Activated CD8-positive, alpha-beta memory T cell treated with anti-CD3 and anti-CD28 coated beads, Interleukin-2, amount 50 U/mL, for 1 hour (primary cell): ENCODE results near the gene PDE3A.

Experiments used
- DNase-seq: peaks from one replicate; pipeline ENCODE4 v3.0.0-alpha.2; 2020; ENCODE audit errors: extremely low read depth

The PDE3A gene

DNA sequence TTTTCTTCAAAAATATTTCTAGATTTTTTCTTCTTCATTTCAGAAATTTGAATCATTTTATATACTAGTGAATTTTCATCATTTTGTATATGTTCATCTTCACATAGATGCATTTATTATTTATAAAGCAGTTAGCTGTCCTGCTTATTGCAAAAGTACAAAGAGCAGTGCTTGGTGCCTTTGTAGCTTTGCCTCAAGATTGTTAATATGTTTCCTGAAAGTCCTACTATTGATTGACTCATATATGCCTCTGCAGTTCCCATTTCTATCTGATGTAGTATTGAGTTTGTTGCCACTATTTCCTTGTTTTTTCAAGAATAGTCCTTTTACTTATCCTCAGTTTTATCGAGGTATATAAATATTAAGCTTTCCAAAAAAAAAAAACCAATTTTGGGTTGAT lies 89.7 kb downstream of the PDE3A start:
- DNase-seq = no peak

DNA sequence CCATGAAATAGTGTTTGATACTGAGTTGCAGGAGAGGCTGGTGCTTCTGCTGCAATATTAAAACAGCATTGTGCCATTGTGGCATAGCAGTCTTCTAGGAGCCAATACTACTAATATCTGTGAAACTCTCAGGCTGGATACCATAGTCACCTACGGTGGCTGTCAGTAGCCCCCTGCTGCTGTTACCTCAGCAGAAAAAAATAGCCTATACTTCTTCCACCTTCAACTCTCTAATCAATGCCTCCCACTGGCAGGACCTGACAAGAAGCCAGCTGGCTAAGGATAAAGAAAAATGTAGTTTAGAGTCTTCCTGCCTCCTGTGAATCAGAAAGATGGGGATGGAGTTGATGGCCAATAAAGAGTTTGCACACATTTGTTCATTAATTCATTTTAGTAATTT lies 91.6 kb downstream of the PDE3A start:
- DNase-seq = no peak

DNA sequence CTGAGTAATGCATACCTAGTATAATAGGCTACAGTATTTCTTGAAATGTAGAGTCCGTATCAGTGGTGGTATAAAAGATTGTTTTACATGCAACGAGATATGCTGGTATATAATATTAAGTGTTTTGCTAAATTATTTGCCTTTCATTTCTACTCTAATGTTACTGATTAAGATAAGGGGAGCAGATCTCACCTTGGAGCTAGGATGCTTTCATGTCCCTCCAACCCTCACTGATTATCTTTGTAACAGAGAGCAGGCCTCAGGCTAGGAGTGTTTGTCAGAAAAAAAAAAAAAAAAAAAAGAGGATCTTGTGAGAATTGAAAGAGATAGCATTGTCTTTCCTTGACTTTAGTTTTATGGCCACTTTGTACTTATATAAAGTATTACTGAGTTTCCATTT lies 92.6 kb downstream of the PDE3A start:
- DNase-seq = no peak

DNA sequence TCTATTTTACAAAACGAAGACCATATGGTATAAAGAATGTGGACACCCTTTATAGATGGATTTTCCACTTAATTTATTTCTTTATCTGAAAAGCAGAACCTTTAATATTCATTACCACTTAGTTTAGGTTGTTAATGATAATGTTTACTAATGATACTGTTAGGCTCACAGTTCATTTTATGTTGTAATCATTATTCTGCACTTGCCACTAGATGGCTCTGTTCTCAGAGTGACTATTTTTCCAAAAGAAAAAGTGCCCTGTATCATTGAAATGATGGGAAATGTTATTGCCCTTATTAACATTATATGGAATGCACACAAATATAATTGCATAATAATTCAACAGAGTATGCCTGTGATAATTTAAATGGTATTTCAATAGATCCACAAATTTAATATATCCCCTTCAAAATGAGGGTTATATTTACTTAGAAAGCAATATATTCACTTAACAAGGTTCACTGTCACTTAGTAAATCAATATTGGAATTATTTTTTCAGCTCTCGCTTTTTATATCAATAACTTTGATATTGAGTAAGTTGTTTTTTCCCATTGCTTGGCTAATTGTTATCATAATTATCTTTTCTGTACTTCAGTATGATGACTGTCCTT lies 95.7 kb downstream of the PDE3A start:
- no peak for DNase-seq

DNA sequence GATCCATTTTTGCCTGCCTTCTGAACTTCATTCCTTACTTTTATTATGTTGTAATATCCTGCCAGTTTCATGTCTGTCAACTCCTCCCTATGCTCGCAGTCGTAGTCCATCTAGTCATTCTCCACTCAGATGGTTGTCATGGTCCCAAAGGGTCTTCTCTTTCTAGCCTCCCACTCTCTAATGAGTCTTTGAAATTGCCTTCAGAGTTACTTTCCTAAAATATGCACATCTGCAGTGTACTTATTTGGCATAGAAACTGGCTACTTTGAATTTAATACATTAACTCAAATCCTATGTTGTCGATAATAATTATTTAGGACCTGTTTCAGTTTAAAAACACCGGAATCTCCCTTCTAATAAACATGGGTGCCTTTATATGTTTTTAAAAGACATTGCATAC lies 101.0 kb downstream of the PDE3A start:
- DNase-seq = no peak

DNA sequence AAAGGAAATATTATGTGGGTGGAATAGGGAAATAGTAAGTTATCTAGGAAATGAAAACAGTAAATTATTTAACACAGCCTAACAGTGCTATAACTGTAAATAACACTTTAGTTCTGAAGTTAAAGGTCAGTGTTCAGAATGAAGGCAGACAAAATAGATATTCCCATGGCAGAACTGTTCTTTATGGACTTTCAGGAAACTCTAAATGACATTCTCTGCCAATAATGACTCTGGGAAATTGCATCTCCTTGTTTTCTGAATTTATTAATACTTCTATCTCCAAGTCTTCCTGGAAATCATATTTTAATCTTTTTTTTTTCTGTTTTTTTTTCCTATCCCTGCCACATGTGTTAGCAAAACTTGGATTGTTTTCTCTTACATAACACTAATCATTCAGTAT lies 101.4 kb downstream of the PDE3A start:
- no peak for DNase-seq

DNA sequence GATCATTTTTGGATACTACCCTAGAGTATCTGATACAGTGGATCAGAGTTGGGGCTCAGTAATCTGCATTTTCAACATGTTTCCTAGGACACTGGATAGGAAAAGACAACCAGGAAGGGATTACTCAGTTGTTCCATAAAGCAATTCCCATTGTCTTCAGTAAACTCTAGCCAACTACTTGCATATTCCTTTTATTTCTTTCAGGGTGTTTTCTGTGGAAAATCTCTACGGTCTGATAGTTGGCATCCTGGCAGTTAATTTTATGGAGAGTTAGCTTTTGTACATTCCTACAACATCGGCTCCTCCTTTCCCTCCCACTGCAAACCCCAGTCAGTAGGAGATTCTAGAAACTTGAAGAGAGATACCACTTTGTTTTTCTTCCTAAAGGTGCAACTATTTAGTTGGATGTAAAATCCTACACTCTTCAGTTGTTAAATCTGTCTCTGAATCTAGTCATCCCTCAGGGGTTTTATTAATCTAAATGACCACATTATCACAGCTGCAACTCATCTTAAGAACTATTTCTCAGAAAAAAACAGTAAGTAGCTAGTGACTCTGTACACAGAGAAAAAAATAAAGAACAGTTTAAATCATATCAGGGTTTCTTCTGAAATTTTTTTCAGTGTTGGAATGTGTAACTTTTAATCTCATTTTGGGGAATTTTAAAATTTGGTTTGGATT lies 103.9 kb downstream of the PDE3A start:
- DNase-seq = no peak

DNA sequence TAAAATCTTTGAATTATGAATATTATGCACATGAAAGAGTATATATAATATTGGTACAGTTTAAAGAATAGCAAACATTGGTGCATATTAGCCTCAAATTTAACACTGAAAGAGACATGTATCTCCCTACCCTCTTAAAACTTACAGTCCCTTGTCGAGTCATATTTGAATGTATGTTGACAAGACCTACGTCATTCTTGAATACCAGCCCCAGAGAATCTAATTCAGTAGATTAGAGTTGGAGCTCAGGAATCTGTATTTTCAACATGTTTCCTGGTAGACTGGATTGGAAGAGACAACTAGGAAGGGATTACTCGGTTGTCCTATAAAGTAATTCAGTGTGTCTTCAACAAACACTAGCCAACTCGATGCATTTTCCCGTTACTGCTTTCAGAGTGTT lies 104.8 kb downstream of the PDE3A start:
- DNase-seq = no peak

DNA sequence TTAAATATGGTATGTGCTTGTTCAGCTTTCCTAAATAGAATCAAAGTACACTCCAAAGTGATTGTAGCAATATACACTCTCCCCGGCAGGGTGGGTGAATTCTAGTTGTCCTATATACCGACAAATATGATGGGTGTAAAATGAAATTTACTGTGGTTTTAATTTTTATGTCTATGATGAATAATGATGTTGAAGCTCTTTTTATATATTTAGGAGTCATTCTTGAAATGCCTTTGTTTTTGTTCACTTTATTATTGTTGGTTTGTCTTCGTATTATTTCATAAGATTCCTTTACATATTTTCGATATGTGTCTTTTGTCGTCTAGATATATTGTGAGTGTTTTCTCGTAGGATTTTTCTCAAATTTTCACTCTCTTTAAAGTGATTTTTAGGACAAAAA lies 105.7 kb downstream of the PDE3A start:
- DNase-seq = no peak

DNA sequence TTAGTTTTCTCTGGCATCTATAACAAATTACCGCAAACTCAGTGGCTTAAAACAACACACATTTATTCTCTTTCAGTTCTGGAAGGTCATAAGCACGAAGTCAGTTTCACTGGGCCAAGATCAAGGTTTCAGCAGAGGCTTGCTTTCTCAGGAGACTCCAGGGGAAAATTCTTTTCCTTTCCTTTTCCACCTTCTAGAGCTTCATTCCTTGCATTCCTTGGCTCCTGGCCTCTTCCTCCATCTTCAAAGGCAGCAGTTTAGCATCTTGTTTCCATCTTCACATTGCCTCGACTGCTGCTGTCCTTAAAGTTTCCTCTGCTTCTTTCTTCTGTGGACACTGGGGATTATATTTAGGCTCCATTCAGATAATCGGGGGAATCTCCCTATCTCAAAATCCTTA lies 106.1 kb downstream of the PDE3A start:
- no peak for DNase-seq

DNA sequence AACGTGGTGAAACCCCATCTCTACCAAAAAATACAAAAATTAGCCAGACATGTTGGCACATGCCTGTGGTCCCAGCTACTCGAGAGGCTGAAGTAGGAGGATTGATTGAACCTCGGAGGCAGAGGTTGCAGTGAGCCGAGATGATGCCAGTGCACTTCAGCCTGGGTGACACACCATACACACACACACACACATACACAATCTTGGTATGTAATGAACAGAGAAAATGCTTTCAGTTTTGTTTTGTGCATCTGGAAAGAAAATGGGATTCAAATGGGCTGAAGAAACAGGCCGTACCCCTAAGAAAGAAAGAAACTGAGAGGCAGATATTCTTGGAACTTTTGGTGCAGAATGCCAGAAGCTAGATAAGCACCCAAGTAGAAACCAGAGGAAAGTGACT lies 107.2 kb downstream of the PDE3A start:
- DNase-seq = no peak

DNA sequence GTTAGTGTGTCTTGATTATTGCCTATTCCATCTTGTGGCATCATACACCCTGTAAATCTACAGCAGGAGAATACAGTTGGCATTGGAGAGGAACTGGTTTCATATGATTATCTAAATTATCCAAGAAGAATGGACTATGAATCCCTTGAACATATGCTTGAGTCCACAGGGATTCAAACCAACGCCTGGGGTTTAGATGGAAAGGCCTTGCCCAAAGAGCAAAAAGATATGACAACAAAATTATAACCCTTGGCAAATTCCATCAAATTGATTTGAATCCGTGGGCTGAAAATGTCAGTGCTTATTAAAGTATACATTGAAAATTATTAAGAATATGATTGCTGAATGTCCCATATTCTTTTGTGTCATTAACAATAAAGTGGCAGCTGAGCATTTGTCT lies 108.2 kb downstream of the PDE3A start:
- DNase-seq = no peak

DNA sequence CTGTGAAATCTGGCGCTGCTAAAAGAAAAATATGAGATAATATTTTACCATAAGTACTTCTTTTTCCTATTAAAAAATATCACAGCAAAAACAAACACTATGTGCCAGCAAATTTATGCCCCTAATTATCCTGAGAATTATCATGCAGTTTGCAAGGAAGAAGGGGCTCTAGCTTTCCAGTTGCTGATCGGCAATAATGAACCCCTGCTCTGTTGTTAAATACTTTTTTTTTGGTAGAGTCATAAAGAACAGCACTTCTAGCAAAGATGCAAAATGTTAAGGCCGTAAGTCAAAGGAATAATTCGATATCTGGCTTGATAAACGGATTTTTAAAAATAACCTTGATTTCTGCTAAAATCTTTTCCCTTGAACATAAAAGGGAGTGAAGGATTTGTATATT lies 108.9 kb downstream of the PDE3A start:
- no peak for DNase-seq

DNA sequence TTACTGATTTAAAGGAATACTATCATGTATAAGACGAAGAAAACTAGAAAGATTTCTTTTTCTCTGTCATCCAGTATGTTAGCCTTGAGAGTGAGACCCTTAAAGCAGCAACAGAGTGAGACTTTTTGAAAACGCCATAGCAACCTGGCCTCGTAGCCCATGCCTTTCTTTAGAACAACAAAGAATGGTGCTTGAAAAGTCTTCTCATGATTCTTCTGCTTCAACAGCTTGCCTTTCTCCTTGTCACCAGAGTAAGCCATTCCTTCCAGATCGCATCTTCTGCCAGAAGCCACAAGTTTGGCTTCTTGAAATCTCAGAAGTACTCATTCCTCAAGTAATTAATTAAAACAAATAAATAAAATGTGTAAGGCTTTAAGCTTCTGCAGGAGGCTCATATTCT lies 109.3 kb downstream of the PDE3A start:
- DNase-seq = no peak

DNA sequence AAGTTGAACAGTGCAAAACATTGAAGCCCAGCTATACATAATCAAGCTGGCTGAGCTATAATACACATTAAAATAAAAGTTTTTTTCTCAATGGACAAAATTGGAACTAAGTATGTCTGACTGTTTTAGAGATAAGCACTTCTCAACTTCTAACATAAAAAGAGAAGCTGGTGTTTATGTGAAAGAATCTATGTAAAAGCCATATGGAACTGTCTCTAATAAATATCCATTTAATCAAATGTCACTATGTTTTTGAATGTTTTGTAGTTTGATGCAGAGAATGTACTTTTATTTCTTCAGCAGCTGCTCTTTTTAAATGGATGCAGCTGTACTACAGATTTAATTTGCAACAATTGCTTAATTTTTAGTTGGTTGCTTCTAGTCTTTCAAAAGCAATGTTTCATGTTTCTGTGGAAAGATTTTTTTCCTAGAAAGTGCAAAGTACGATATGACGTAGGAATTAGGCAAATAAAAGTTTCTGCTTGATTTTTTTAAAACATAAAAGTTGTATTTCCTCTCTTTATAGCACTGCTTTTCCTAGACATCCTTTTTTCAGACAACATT lies 114.2 kb downstream of the PDE3A start:
- DNase-seq = no peak

DNA sequence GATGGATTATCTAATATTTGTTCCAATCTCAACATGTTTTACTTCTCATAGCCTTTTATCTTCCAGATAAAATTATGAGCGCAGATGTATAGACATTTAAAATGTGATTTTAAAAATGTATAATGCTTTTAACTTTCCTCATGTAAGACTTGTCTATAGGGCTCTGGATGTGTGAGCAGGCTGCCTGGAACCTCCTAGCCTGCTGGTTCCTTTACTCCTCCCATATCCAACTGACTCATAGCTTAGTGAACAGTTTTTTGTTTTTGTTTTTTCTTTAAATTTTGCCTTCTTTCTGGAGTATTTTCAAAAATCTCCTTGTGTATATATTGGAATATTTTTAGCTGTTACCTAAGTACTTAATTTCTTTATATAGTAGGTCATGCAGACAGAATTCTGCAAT lies 115.4 kb downstream of the PDE3A start:
- no peak for DNase-seq

DNA sequence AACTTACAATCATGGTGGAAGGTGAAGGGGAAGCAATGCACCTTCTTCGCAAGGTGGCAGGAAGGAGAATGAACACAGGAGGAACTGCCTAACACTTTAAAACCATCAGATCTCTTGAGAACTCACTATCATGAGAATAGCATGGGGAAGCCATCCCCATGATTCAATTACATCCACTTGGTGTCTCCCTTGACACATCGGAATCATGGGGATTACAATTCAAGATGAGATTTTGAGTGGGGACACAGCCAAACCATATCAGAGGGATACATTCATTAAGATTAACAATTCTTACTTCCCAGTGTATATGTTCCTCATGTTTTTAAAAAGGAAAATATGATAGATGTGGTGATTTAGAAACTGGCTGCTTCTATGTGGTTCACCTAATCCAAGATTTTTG lies 117.9 kb downstream of the PDE3A start:
- DNase-seq = no peak

DNA sequence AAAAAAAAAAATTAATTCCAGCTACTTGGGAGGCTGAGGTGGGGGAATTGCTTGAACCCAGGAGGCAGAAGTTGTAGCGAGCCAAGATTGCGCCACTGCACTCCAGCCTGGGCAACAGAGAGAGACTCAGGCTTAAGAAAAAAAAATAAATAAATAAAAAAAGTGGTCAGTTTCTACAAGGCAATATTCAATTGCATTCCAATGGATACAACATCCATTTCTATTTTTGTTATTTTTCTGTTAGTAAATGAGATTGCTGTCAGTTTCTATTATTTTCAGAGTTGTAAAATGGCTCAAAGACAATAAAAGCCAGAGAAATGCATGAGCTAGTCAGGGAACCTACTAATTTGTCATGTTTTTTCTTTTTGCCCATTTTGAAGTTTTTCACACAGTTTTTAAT lies 119.2 kb downstream of the PDE3A start:
- no peak for DNase-seq

DNA sequence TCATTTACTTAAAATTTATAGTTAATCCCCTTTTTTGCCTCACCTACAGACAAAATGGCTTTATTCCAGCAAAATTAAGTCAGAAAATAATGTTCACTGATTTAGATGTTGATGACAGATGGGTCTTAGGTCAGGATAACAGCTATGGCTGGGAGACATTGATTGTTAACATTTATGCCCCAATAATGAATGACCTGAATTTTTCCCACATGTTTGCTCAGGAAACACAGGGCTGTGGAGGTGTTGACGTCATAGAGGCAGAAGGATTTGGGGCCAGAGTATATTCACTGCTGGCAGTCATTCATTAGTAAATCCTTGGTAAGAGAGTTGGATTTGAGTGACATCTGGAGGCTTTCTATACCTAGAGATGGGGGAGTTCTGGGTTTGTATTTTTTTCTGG lies 121.3 kb downstream of the PDE3A start:
- no peak for DNase-seq

DNA sequence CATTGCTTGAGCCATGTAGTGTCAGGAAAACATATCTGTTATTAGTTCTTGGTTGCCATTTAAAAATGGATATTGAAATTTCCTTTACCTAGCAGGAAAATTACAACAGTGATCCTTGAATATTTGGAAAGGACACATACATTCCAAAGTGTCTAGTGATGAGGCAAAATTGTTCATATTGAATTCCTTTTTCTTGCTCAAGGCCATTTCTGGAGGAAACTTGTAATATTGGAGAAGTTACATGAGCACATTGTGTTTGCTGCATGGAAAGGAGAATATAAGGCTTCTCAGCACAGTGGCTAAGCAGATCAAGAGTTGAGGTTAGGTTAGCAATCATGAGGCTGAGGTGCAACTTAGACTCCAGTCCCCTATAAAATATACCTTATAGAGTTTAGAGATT lies 121.9 kb downstream of the PDE3A start:
- DNase-seq = no peak

DNA sequence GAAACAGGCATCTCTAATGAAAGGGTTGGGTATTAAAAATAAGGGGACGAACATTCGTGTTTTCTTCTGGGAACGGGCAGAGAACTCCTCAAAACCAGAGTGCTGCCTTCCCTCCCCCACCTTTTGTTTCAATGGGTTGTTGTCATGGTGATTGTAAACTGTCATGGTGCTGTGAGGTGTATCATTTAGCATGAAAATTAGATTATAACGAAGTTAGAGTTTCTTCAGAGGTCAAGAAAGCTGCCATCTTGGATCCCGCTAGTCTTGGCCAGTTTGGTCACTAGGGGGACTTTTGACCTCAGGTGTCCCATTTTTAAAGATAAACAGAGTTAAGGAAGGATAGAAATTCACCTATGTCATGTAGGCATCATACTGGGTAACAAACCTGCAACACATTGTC lies 123.0 kb downstream of the PDE3A start:
- DNase-seq = no peak

DNA sequence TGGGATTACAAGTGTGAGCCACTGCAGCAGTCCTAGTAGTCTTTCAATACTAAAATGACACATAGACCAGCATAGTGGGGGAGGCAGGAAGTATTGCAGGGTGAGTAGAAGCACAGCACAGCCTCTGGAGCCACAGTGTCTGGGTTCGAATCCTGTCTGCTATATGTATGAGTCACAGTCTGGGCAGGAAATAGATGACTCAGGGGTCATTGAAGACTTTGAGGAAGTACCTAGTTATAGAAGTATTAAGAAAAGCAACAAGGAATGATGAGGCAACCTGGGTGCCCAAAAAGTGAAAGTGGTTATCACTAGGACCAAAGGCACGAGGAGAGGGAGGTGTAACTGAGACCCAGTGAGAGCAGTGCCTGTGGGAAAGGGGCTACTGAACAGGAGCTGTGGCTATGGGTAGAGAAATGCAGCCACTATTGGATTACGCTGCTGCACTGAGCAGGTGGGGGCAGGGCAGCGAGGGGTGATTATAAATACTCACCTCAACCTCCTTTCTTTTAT lies 124.0 kb downstream of the PDE3A start:
- DNase-seq = no peak

DNA sequence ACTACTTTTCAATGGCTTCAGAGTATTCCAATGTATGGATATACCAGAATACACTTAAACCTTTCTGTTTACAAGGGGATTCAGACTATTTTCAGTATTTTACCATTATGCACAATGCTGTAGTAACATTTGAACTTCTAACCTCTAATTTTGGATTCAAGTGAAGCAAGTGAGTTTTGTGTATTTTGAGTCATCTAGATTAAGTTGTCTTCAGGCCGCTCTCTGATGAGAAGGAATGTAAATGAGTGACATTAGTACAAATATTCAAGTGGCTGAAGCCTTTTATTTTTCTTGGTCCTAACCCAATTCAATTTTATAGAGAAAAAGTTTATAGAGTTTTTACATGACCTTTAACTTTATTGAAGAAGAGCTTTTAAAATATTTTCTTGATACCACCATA lies 125.6 kb downstream of the PDE3A start:
- DNase-seq = no peak

DNA sequence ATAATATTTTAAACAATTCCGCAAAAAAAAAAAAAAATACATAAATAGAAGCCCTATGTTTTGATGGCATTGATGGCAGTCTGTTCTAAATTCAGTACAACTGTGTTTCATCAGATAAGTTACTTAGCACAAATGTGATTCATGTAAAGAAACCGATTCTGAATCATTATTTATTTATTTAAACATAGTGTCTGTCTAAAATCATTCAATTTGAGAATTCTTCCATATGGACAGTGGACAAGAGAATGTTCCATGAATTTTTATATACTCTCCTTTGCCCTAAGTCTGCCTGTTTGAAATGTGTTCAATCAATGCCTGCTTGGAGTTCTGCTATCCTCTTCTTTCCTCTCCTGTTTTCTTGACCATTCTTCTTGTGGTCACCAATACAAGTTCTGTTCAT lies 126.5 kb downstream of the PDE3A start:
- DNase-seq = no peak
